UCSD-AML1 (cell line): Measurements from ENCODE around the gene KIF12.
"Not testable (repeated sequence)": the region's sequence is repeated elsewhere in the genome, so short reads cannot be mapped to it uniquely, and the experiment has no call there.

Experiments
- DNase-seq: peaks from one replicate; lab custom pipeline; 2025; ENCODE audit not compliant: unreplicated experiment; lab: John Stamatoyannopoulos, UW

Gene KIF12

DNA sequence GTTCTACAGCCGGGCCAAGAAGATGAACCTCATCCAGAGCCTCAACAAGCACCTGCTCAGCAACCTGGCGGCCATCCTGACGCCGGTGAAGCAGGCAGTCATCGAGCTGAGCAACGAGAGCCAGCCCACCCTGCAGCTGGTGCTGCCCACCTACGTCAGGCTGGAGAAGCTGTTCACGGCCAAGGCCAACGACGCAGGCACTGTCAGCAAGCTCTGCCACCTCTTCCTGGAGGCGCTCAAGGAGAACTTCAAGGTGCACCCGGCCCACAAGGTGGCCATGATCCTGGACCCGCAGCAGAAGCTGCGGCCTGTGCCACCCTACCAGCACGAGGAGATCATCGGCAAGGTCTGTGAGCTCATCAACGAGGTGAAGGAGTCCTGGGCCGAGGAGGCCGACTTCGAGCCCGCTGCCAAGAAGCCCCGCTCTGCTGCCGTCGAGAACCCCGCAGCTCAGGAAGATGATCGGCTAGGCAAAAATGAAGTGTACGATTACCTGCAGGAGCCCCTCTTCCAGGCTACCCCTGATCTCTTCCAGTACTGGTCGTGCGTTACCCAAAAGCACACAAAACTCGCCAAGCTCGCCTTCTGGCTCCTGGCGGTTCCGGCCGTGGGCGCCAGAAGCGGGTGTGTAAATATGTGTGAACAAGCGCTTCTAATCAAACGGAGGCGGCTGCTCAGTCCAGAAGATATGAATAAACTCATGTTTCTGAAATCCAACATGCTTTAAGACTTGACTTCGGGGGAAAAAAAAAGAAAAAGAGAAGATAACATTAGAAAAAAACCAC is 49.5 kb downstream of the KIF12 start:
- no peak for DNase-seq

DNA sequence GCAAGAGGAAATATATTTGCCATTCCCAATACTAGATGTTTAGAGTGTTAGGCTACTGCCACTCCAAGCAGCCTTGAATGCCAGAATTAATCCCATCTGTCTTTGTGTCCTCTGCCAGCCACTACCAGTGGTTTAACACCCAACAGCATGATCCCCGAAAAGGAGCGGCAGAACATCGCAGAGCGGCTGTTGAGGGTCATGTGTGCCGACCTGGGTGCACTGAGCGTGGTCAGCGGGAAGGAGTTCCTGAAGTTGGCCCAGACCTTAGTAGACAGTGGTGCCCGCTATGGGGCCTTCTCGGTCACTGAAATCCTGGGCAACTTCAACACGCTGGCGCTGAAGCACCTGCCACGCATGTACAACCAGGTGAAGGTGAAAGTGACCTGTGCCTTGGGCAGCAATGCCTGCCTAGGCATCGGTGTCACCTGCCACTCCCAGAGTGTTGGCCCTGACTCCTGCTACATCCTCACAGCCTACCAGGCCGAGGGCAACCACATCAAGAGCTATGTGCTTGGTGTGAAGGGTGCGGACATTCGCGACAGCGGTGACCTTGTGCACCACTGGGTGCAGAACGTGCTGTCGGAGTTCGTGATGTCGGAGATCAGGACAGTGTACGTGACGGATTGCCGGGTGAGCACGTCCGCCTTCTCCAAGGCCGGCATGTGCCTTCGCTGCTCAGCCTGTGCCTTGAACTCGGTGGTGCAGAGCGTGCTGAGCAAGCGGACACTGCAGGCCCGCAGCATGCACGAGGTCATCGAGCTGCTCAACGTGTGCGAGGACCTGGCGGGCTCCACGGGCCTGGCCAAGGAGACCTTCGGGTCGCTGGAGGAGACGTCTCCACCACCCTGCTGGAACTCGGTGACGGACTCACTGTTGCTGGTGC is 50.3 kb downstream of the KIF12 start:
- no peak for DNase-seq

DNA sequence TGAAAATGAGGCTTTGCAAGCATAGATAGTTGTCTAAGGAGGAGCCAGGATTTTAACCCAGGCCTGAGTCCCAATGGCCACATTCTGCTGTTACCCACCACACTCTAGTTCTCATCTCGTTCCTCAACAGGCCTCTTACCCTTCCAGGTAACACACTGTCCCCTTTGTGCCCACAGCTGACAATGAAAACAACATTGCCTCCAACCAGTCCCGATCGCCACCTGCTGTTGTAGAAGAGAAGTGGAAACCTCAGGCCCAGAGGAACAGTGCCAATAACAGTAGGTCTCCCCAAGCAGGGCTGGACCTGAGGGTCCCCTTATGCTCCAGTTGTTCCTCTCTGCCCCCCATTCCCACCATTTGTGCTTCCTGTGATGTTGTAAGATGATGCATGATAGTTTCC is 51.4 kb downstream of the KIF12 start:
- no peak for DNase-seq

DNA sequence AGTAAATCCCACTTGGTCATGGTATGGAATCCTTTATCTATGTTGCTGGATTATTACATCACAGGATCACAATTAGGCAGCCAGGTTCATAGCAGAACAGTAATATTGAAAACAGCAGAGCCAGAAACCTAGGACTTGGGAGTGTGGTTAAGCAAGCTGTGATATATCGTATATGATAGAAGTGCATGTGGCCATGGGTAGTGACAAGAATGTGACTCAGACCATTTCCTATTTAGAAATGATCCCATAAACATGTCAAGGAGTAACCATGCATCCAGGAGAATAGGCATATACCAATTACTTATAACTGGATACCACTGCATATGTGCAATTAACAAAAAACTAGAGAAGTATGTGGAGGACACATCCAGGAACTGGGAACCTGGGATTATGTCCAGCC is 52.2 kb downstream of the KIF12 start:
- DNase-seq, result no peak

- DNase-seq, result no peak
These were observed 52.8 kb downstream of the KIF12 start for GRCh38 chr9:114046237-114046755.

DNA sequence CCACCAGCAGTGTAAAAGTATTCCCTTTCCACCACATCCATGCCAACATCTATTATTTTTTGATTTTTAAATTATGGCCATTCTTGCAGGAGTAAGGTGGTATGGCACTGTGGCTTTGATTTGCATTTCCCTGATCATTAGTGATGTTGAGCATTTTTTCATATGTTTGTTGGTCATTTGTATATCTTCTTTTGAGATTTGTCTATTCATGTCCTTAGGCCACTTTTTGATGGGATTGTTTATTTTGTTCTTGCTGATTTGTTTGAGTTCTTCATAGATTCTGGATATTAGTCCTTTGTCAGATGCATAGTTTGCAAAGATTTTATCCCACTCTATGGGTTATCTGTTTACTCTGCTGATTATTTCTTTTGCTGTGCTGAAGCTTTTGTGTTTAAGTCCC is 55.4 kb downstream of the KIF12 start:
- not testable (repeated sequence) for DNase-seq
